HCT116 (cell line): ENCODE measurements around the gene FAM168B.

ENCODE experiments used
- CTCF ChIP-seq, 3 experiments: fragments of 200-600 bp in 1 of 3; sonication (generic) in 1 of 3; IDR thresholded peaks in 2 of 3; conservative IDR thresholded peaks in 1 of 3; 2 replicates each; pipeline ENCODE4 v1.5.1; 2012 to 2017; ENCODE audit warnings: low read depth in 2 of 3, low read length in 2 of 3, antibody characterized with exemption in 1 of 3, borderline replicate concordance in 1 of 3, control low read depth in 1 of 3, mild to moderate bottlenecking in 1 of 3, mixed read lengths in 1 of 3, mixed run types in 1 of 3, moderate library complexity in 1 of 3; ENCODE audit not compliant: insufficient read depth in 1 of 3
- EGR1 ChIP-seq: IDR thresholded peaks from 2 replicates; pipeline ENCODE4 v1.6.1; 2012; ENCODE audit warnings: low read depth
- EZH2 ChIP-seq: fragments of 200-600 bp; sonication (generic); IDR thresholded peaks from 2 replicates; pipeline ENCODE4 v1.6.1; 2017; ENCODE audit warnings: antibody characterized with exemption, mixed run types
- EZH2phosphoT487 ChIP-seq: fragments of 200-600 bp; IDR thresholded peaks from 2 replicates; pipeline ENCODE4 v1.6.1; 2018; ENCODE audit warnings: antibody characterized with exemption, borderline replicate concordance
- POLR2A ChIP-seq: IDR thresholded peaks from 2 replicates; pipeline ENCODE4 v1.7.0; 2011; ENCODE audit warnings: borderline replicate concordance; ENCODE audit not compliant: insufficient read depth, insufficient read length; ENCODE audit errors: extremely low read depth
- POLR2AphosphoS5 ChIP-seq: IDR thresholded peaks from 2 replicates; pipeline ENCODE4 v1.6.1; 2011; ENCODE audit warnings: mild to moderate bottlenecking, low read depth, low read length, moderate library complexity
- SIN3A ChIP-seq: IDR thresholded peaks from 2 replicates; pipeline ENCODE4 v1.6.1; 2012; ENCODE audit warnings: low read depth
- SRF ChIP-seq: IDR thresholded peaks from 2 replicates; pipeline ENCODE4 v1.6.1; 2012; ENCODE audit warnings: low read depth
- TF ChIP-seq, protein P1 (sequence below): IDR thresholded peaks from 2 replicates; pipeline ENCODE4 v1.6.1; 2012

DNA sequence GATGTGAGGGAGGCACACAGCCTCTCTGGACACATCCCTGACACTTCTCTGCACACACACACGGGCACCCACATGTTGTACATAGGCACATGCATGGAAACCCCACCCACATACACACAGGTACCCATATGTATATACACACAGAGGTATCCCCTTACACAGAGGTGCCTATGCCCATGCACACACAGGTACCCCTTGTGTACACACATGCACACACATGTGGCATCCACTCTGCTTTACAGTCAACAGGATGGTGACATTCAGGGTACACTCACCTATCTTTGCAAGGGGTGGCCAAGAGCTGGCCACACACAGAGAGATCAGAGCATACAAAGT is 59.5 kb downstream of the FAM168B start:
- no peak for TF ChIP-seq EZH2
- no peak for TF ChIP-seq POLR2AphosphoS5
- no peak for TF ChIP-seq CTCF (IDR thresholded peaks at IDR 0.05 in 2 of 3, conservative IDR thresholded peaks at IDR 0.05 in 1 of 3; ENCODE audit: borderline replicate concordance in 1 of 3, insufficient read depth in 1 of 3, low read depth in 2 of 3, low read length in 2 of 3)
- no peak for TF ChIP-seq POLR2A
- TF ChIP-seq SIN3A: no peak
- TF ChIP-seq, protein P1, sequence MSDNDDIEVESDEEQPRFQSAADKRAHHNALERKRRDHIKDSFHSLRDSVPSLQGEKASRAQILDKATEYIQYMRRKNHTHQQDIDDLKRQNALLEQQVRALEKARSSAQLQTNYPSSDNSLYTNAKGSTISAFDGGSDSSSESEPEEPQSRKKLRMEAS: no peak
- TF ChIP-seq EZH2phosphoT487: no peak
- TF ChIP-seq EGR1: no peak
- no peak for TF ChIP-seq SRF
